HG03159 (cell line): ENCODE measurements around the gene TEAD1.

Experiments used
- ATAC-seq: cut with Tn5 transposase; IDR thresholded peaks from one replicate; pipeline ENCODE4 v1.9.1; 2021; ENCODE audit warnings: mild to moderate bottlenecking, moderate library complexity; ENCODE audit not compliant: unreplicated experiment

Gene TEAD1

GRCh38 chr11:12806113-12806512, 131.9 kb downstream of the TEAD1 start:
- ATAC-seq, result no peak

DNA sequence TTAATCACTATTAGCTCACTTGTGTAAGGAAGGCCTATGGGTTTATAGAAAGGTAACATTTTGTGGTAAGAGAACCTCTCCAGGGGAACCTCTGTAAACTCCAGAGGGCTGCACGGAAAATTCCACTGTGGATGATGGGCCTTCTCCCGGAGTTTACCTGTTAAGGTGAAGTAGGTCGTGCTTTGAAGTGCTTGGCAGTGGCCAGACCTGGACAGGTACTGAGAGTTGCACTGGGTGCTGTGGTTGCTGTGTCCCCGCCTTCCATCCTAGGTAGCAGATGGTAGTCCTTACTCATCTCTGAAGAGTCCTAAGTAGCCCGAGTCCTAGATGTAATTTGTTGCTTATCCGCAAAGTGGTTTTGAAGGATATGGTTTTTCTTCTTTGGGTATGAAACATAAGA, 133.4 kb downstream of the TEAD1 start:
- ATAC-seq, result no peak

- no peak for ATAC-seq
These were observed 134.3 kb downstream of the TEAD1 start for GRCh38 chr11:12808519-12808918.

- ATAC-seq, result no peak
These were observed 135.1 kb downstream of the TEAD1 start for GRCh38 chr11:12809364-12809763.

- no peak for ATAC-seq
These were observed 135.8 kb downstream of the TEAD1 start for GRCh38 chr11:12809864-12810567.

GRCh38 chr11:12810568-12810894, 136.3 kb downstream of the TEAD1 start:
- ATAC-seq, result no peak

DNA sequence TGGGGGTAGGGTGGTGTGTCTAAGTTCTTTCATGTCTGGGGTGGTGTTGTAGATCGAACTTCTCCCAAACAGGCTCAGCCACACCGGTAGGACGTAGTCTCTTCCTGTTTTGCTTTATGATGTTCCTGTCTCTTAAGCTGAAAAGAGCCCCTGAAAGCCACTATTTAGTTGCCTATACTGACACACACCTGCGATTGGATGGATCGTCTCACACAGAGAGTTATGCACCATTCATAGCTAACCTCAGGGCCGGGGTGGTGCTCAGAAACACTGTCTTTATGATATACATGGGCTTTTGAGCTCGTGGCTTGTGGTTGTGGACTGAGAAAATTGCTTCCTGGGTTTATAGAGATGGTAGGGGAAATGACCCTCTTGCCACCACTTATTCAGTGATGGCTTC, 137.6 kb downstream of the TEAD1 start:
- no peak for ATAC-seq

GRCh38 chr11:12812849-12813248, 138.6 kb downstream of the TEAD1 start:
- no peak for ATAC-seq

GRCh38 chr11:12813371-12814225, 139.4 kb downstream of the TEAD1 start:
- ATAC-seq, result no peak

- ATAC-seq, result no peak
These were observed 140.9 kb downstream of the TEAD1 start for GRCh38 chr11:12815129-12815480.

GRCh38 chr11:12815931-12816494, 141.8 kb downstream of the TEAD1 start:
- no peak for ATAC-seq

GRCh38 chr11:12817681-12818332, 143.6 kb downstream of the TEAD1 start:
- no peak for ATAC-seq

- ATAC-seq, result no peak
These were observed 144.3 kb downstream of the TEAD1 start for GRCh38 chr11:12818333-12819015.

GRCh38 chr11:12822392-12823022, 148.3 kb downstream of the TEAD1 start:
- no peak for ATAC-seq

GRCh38 chr11:12824281-12825041, 150.2 kb downstream of the TEAD1 start:
- no peak for ATAC-seq

GRCh38 chr11:12826441-12826840, 152.2 kb downstream of the TEAD1 start:
- no peak for ATAC-seq

- no peak for ATAC-seq
These were observed 153.1 kb downstream of the TEAD1 start for GRCh38 chr11:12827369-12827768.

DNA sequence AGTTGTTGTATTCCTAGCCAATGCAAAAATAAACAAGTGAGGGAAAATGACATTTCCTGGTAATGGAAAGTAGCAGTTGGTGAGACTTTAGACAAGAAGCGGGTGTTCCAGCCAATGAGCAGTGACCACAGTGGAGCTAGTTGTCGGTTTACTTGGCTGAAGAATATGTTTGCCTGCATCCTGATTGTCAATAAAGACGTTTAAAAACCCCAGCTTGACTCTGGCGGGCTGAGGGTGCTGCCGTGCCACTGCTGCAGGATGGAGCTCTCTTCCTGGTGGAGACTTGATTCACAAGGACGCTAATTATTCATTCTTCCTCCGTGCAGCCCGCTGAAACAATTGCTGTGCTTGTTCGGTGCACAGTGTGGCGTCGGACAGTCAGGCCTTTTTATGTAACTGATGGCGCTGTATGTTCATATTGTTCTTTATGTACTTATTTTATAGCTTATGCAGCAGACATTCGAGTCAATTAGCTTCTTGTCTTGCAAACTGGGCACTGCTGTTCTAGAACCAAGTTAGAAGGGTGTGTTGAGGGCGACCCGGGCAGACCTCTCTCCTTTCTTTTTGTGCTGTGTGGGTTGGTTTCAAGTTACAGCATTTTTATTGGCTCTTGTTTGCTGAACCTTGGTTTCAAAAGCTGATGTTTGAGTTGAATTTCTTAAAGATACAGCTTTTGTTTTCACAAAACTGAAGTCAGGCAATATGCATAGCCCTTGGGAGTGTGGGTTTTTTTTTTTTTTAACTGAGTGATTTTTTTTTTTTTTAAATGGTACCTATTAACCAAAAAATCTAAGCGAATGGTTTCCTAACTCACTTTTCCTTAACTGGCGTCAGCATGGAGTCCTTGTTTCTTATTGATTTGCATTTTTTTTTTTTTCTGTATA, 153.9 kb downstream of the TEAD1 start:
- ATAC-seq, result no peak

DNA sequence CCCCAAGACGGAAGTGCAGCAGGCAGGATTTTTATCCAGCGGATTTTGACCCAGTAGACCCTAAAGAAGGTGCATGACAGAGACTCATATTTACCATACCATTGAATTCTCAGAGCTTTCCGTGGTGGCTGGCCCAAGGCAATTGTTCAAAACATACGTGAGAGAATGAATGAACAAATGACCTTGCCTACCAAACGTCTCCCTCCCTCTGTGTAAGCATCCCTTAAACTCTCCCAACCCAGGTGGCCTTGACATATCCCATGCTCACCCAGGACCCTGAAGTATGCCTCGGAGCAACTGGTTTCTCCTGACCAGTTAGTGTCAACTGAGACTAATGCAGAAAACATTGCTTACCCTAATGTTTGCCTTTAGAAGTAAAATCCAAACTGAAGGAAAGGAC, 154.9 kb downstream of the TEAD1 start:
- no peak for ATAC-seq
